ENCODE data around the gene GLCE.

DNA sequence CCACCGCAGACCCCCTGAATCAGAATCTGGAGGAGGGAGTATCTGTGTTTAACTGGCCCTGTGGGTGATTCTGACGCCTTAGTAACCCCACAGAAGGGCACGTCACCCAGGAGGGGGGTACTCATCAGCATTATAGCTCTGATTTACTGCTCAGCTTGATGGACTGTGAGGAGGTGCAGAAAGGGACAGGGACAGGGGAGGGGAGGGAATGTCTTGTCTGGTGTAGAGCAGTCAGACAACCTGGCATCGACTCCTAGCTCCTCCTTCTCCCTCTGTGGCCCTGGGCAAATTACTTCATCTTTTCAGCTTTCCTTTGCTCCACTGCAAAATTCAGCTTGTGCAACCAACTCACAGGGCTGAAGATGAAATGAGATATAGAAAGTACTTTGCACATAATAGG lies 42.3 kb upstream of the GLCE start:
- TF ChIP-seq CTCF (IDR thresholded peaks at IDR 0.05; ENCODE audit: low read depth, low read length, missing input control), result no peak
- no peak for TF ChIP-seq ATF3 (IDR thresholded peaks at IDR 0.05)
- TF ChIP-seq HNF4G (IDR thresholded peaks at IDR 0.05), result no peak
- no peak for TF ChIP-seq TAF1 (conservative IDR thresholded peaks at IDR 0.05)
- no peak for TF ChIP-seq GABPA (IDR thresholded peaks at IDR 0.05 in 1 of 2, conservative IDR thresholded peaks at IDR 0.05 in 1 of 2)
- TF ChIP-seq SP1 (IDR thresholded peaks at IDR 0.05), result no peak
- TF ChIP-seq FOXA2 (IDR thresholded peaks at IDR 0.05), result no peak
- no peak for TF ChIP-seq RAD21 (IDR thresholded peaks at IDR 0.05)
- no peak for TF ChIP-seq ZBTB33 (IDR thresholded peaks at IDR 0.05)
- TF ChIP-seq YY1 (IDR thresholded peaks at IDR 0.05), result no peak

Measured in liver (tissue), 3 donors.